ENCODE results near the gene MMUT. TPM values are rescaled to one million over a fixed set of nuclear protein-coding genes. Genes with fewer than 3 reads are reported as not detected.

Gene MMUT
- total RNA-seq, 2 experiments from 2014 or later: 6.4 to 7.2 TPM

GRCh38 chr6:49410564-49410963, 52.5 kb downstream of the MMUT start:
- Histone ChIP-seq H3K27ac (ENCODE audit: low read depth in 1 of 2, low read length in 2 of 2) (no peak overlapping the region), H3K4me3 (ENCODE audit: low read length) (no peak overlapping the region), H3K9me3 (ENCODE audit: control insufficient read depth in 1 of 2, insufficient read depth in 1 of 2, low read length in 2 of 2) (no peaks in the 10 kb centered on the region), H3K36me3 (ENCODE audit: insufficient read depth, low read length) (no peaks in the 10 kb centered on the region), H3K27me3 (ENCODE audit: control insufficient read depth in 1 of 2, insufficient read depth in 2 of 2, low read length in 2 of 2) (no peaks in the 10 kb centered on the region), H3K4me1 (ENCODE audit: insufficient read depth, low read length) (no peaks in the 10 kb centered on the region)
- no peak for DNase-seq
- H3K4me3 Mint-ChIP-seq: no peak overlapping the region
- no peaks in the 10 kb centered on the region for H3K9me3 Mint-ChIP-seq
- CTCF ChIA-PET: interaction anchor here (0.6 to 1.3 kb wide), 5 partner anchors 13 to 1880 kb away, joined by 3 to 7 read pairs (median 4); no protein-coding TSS in a partner anchor
- H3K4me1 Mint-ChIP-seq (ENCODE audit: low read depth): no peaks in the 10 kb centered on the region
- H3K36me3 Mint-ChIP-seq (ENCODE audit: low read depth): no peaks in the 10 kb centered on the region
- intact Hi-C loops (cut with DNase I, micrococcal nuclease): loop anchor here (1.0 to 5.0 kb wide), 3 partner anchors 1622 to 1996 kb away; no protein-coding TSS in a partner anchor
- H3K27me3 Mint-ChIP-seq: peaks cover 13% of the 10 kb centered on the region
- H3K27ac Mint-ChIP-seq: no peak overlapping the region
- POLR2A ChIA-PET: no interaction called here
- no peak for TF ChIP-seq CTCF (IDR thresholded peaks at IDR 0.05)
- ATAC-seq (ENCODE audit: poor library complexity): no peak

- Mint-ChIP-seq H3K4me3 (no peak overlapping the region), H3K9me3 (no peaks in the 10 kb centered on the region), H3K4me1 (ENCODE audit: low read depth) (no peaks in the 10 kb centered on the region), H3K36me3 (ENCODE audit: low read depth) (no peaks in the 10 kb centered on the region), H3K27ac (no peak overlapping the region), H3K27me3 (peaks cover 13% of the 10 kb centered on the region)
- no peaks in the 10 kb centered on the region for H3K27me3 ChIP-seq (ENCODE audit: control insufficient read depth in 1 of 2, insufficient read depth in 2 of 2, low read length in 2 of 2)
- no peaks in the 10 kb centered on the region for H3K9me3 ChIP-seq (ENCODE audit: control insufficient read depth in 1 of 2, insufficient read depth in 1 of 2, low read length in 2 of 2)
- ATAC-seq (ENCODE audit: poor library complexity) (peak; percentile 71), DNase-seq (peak; percentile 7 to 67 (median 42))
- no peaks in the 10 kb centered on the region for H3K4me1 ChIP-seq (ENCODE audit: insufficient read depth, low read length)
- ChIA-PET CTCF (interaction anchor here (0.6 to 1.3 kb wide), 6 partner anchors 12 to 1881 kb away, joined by 3 to 7 read pairs (median 4); no protein-coding TSS in a partner anchor), POLR2A (no interaction called here)
- no peaks in the 10 kb centered on the region for H3K36me3 ChIP-seq (ENCODE audit: insufficient read depth, low read length)
- H3K27ac ChIP-seq (ENCODE audit: low read depth in 1 of 2, low read length in 2 of 2): no peak overlapping the region
- H3K4me3 ChIP-seq (ENCODE audit: low read length): no peak overlapping the region
- TF ChIP-seq CTCF (IDR thresholded peaks at IDR 0.05): peak; percentile 95
- intact Hi-C loops (cut with DNase I, micrococcal nuclease): loop anchor here (1.0 to 5.0 kb wide), 4 partner anchors 1621 to 1996 kb away; no protein-coding TSS in a partner anchor
Measured at GRCh38 chr6:49409951-49410542, 53.0 kb downstream of the MMUT start.

- Mint-ChIP-seq H3K27me3 (peaks cover 25% of the 10 kb centered on the region), H3K36me3 (ENCODE audit: low read depth) (no peaks in the 10 kb centered on the region), H3K9me3 (no peaks in the 10 kb centered on the region), H3K27ac (no peak overlapping the region), H3K4me1 (ENCODE audit: low read depth) (no peaks in the 10 kb centered on the region), H3K4me3 (no peak overlapping the region)
- CTCF ChIA-PET: no interaction called here
- H3K27ac ChIP-seq (ENCODE audit: low read depth in 1 of 2, low read length in 2 of 2): no peak overlapping the region
- H3K4me3 ChIP-seq (ENCODE audit: low read length): no peak overlapping the region
- POLR2A ChIA-PET: no interaction called here
- no peaks in the 10 kb centered on the region for H3K36me3 ChIP-seq (ENCODE audit: insufficient read depth, low read length)
- intact Hi-C loops (cut with DNase I, micrococcal nuclease): no loop called here
- H3K27me3 ChIP-seq (ENCODE audit: control insufficient read depth in 1 of 2, insufficient read depth in 2 of 2, low read length in 2 of 2): no peaks in the 10 kb centered on the region
- H3K4me1 ChIP-seq (ENCODE audit: insufficient read depth, low read length): no peaks in the 10 kb centered on the region
- DNase-seq (no peak), ATAC-seq (ENCODE audit: poor library complexity) (no peak)
- TF ChIP-seq CTCF (IDR thresholded peaks at IDR 0.05): no peak
- H3K9me3 ChIP-seq (ENCODE audit: control insufficient read depth in 1 of 2, insufficient read depth in 1 of 2, low read length in 2 of 2): no peaks in the 10 kb centered on the region
Measured at GRCh38 chr6:49406250-49406970, 56.6 kb downstream of the MMUT start.
